ENCODE results near the gene ATG2B. TPM values are rescaled to one million over a fixed set of nuclear protein-coding genes. Genes with fewer than 3 reads are reported as not detected.
A peak's percentile ranks its signal among the peaks of the same experiment; 100 is the strongest.

ATG2B gene
- total RNA-seq, 1 donor from 2014 or later = 11.9 TPM

GRCh38 chr14:96229315-96229714, 133.8 kb downstream of the ATG2B start:
- Mint-ChIP-seq H3K4me3 (peak overlapping the region; percentile 24), H3K36me3 (peaks cover 3% of the 10 kb centered on the region), H3K9me3 (peaks cover 12% of the 10 kb centered on the region), H3K27ac (no peak overlapping the region), H3K27me3 (ENCODE audit: insufficient read depth, low read depth) (peaks cover 10% of the 10 kb centered on the region), H3K4me1 (peaks cover 34% of the 10 kb centered on the region)
- Histone ChIP-seq H3F3A (ENCODE audit: low read depth) (peaks cover 15% of the 10 kb centered on the region), H3K36me3 (no peaks in the 10 kb centered on the region), H3K9me3 (ENCODE audit: low read depth) (no peaks in the 10 kb centered on the region), H4K20me1 (ENCODE audit: low read depth) (peaks cover 5% of the 10 kb centered on the region), H3K4me2 (no peak overlapping the region), H3K27ac (no peak overlapping the region), H3K4me1 (peaks cover 17% of the 10 kb centered on the region), H3K79me2 (ENCODE audit: low read depth) (no peaks in the 10 kb centered on the region), H3K4me3 (no peak overlapping the region), H3K9ac (no peak overlapping the region), H2AFZ (replicated peaks) (no peak overlapping the region), H3K27me3 (no peaks in the 10 kb centered on the region)
- TF ChIP-seq, protein P1, sequence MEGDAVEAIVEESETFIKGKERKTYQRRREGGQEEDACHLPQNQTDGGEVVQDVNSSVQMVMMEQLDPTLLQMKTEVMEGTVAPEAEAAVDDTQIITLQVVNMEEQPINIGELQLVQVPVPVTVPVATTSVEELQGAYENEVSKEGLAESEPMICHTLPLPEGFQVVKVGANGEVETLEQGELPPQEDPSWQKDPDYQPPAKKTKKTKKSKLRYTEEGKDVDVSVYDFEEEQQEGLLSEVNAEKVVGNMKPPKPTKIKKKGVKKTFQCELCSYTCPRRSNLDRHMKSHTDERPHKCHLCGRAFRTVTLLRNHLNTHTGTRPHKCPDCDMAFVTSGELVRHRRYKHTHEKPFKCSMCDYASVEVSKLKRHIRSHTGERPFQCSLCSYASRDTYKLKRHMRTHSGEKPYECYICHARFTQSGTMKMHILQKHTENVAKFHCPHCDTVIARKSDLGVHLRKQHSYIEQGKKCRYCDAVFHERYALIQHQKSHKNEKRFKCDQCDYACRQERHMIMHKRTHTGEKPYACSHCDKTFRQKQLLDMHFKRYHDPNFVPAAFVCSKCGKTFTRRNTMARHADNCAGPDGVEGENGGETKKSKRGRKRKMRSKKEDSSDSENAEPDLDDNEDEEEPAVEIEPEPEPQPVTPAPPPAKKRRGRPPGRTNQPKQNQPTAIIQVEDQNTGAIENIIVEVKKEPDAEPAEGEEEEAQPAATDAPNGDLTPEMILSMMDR (IDR thresholded peaks at IDR 0.05) = no peak
- TF ChIP-seq EZH2phosphoT487 (IDR thresholded peaks at IDR 0.05) = no peak
- no peak for TF ChIP-seq EZH2 (IDR thresholded peaks at IDR 0.05)
- DNase-seq (ENCODE audit: low spot score) = no peak

Small RNA genes within 50 kb of the gene (small RNA-seq; reads per million reads assigned to genes)
- 0.34 reads per million, percentile 34 among the genes with 10 or more reads in this experiment for gene RNU2-33P

Other genes with a start within 250 kb of the ATG2B start
- gene BDKRB2, start 158.5 kb downstream of the ATG2B start, total RNA-seq (ENCODE audit: low replicate concordance) = 0.37 TPM in 2 replicates
- not detected in 2 replicates for gene BDKRB1, start 107.1 kb downstream of the ATG2B start, total RNA-seq (ENCODE audit: low replicate concordance)
- 48.4 and 73.2 TPM in 2 replicates for gene GSKIP, start 185 bp upstream of the ATG2B start, total RNA-seq (ENCODE audit: low replicate concordance)
- gene AK7, start 28.8 kb upstream of the ATG2B start, total RNA-seq (ENCODE audit: low replicate concordance) = 8.0 and 9.0 TPM in 2 replicates
- gene PAPOLA, start 139.0 kb upstream of the ATG2B start, total RNA-seq (ENCODE audit: low replicate concordance) = 169 and 235 TPM in 2 replicates

Data from neural progenitor cell (in vitro differentiated cells).